Activated T-cell treated with anti-CD3 and anti-CD28 coated beads for 24 hours (primary cell): ENCODE measurements around the gene RRP1.

Experiments
- DNase-seq: peaks from one replicate; pipeline ENCODE4 v3.0.0-alpha.2; 2020; ENCODE audit warnings: low read depth

Gene RRP1

GRCh38 chr21:43775795-43776430 is 13.5 kb upstream of the RRP1 start, which contains the start of gene CSTB:
Gene CSTB, minus strand, starts transcription at chr21:43776308. Its CDS starts 39 bp downstream, at chr21:43776269.
- DNase-seq, result peak; percentile 60

GRCh38 chr21:43777953-43778352 is 11.4 kb upstream of the RRP1 start:
- DNase-seq, result no peak

- no peak for DNase-seq
These were observed 10.7 kb upstream of the RRP1 start for GRCh38 chr21:43778469-43779335.

GRCh38 chr21:43779660-43780059 is 9.7 kb upstream of the RRP1 start:
- no peak for DNase-seq

GRCh38 chr21:43781846-43782245 is 7.5 kb upstream of the RRP1 start:
- DNase-seq, result no peak

GRCh38 chr21:43782431-43783097 is 6.8 kb upstream of the RRP1 start:
- DNase-seq, result no peak

- DNase-seq, result no peak
These were observed 6.2 kb upstream of the RRP1 start for GRCh38 chr21:43783098-43783700.

- no peak for DNase-seq
These were observed 4.2 kb upstream of the RRP1 start for GRCh38 chr21:43785134-43785533.

GRCh38 chr21:43786300-43786806 is 3.0 kb upstream of the RRP1 start:
- no peak for DNase-seq

GRCh38 chr21:43786807-43787440 is 2.5 kb upstream of the RRP1 start:
- DNase-seq, result no peak

- no peak for DNase-seq
These were observed 690 bp downstream of the RRP1 start for GRCh38 chr21:43790010-43790524.

GRCh38 chr21:43792406-43792805 is 3.0 kb downstream of the RRP1 start:
- no peak for DNase-seq

GRCh38 chr21:43793243-43793642 is 3.9 kb downstream of the RRP1 start:
- DNase-seq, result no peak

- DNase-seq, result no peak
These were observed 4.9 kb downstream of the RRP1 start for GRCh38 chr21:43794311-43794710.

- no peak for DNase-seq
These were observed 5.5 kb downstream of the RRP1 start for GRCh38 chr21:43794857-43795256.

GRCh38 chr21:43797415-43797814 is 8.0 kb downstream of the RRP1 start:
- DNase-seq, result no peak

GRCh38 chr21:43797925-43798715 is 8.7 kb downstream of the RRP1 start:
- DNase-seq, result no peak

- no peak for DNase-seq
These were observed 10.0 kb downstream of the RRP1 start for GRCh38 chr21:43799301-43799840.

GRCh38 chr21:43800124-43800523 is 10.7 kb downstream of the RRP1 start:
- DNase-seq, result no peak

GRCh38 chr21:43800566-43800965 is 11.2 kb downstream of the RRP1 start:
- no peak for DNase-seq
